HEK293 (cell line): Measurements from ENCODE around the gene FANCC.

Experiments
- CTCF ChIA-PET: fragments of 350-600 bp; formaldehyde crosslinking; extraction: SDS; loops from one replicate; lab custom pipeline; 2021; ENCODE audit warnings: antibody characterized with exemption; lab: Yijun Ruan, JAX
- POLR2A ChIA-PET: fragments of 300-600 bp; formaldehyde crosslinking; extraction: SDS; loops from one replicate; lab custom pipeline; 2020; ENCODE audit warnings: antibody characterized with exemption, inconsistent platforms; lab: Yijun Ruan, JAX
- H3K27ac ChIP-seq: fragments of 200-500 bp; sonication (Bioruptor generic); 2 replicates; pipeline ENCODE4 v1.5.1; 2014; ENCODE audit warnings: low read depth, low read length, control low read depth, inconsistent platforms; ENCODE audit errors: extremely low read depth
- H3K36me3 ChIP-seq, 2 experiments: fragments of 200-500 bp in 1 of 2; sonication (Bioruptor generic) in 1 of 2; 1 replicate in 1 of 2; 2 replicates in 1 of 2; pipeline ENCODE4 v1.5.1; 2014 to 2017; ENCODE audit warnings: inconsistent platforms in 2 of 2, low read length in 2 of 2; ENCODE audit not compliant: control insufficient read depth in 2 of 2, insufficient read depth in 1 of 2
- H3K4me1 ChIP-seq: fragments of 200-500 bp; sonication (Bioruptor generic); 2 replicates; pipeline ENCODE4 v1.5.1; 2014; ENCODE audit warnings: mild to moderate bottlenecking, low read length, inconsistent platforms; ENCODE audit not compliant: control insufficient read depth, insufficient read depth
- H3K4me3 ChIP-seq: 2 replicates; pipeline ENCODE4 v1.5.1; 2011; ENCODE audit warnings: low read depth, mild to moderate bottlenecking, control low read depth, low read length, moderate library complexity
- H3K9me3 ChIP-seq: fragments of 200-500 bp; sonication (Bioruptor generic); 2 replicates; pipeline ENCODE4 v1.5.1; 2014; ENCODE audit warnings: low read depth, low read length, inconsistent platforms; ENCODE audit not compliant: control insufficient read depth, insufficient read depth
- EGR2 ChIP-seq: fragments of 450-650 bp; formaldehyde crosslinking; IDR thresholded peaks from 2 replicates; pipeline ENCODE4 v1.5.1; 2016; ENCODE audit warnings: low read depth, missing biosample characterization, missing genetic modification characterization
- FEZF1 ChIP-seq: fragments of 450-650 bp; formaldehyde crosslinking; IDR thresholded peaks from 2 replicates; pipeline ENCODE4 v1.5.1; 2016; ENCODE audit warnings: missing biosample characterization, missing genetic modification characterization
- GLI2 ChIP-seq: fragments of 450-650 bp; formaldehyde crosslinking; IDR thresholded peaks from 2 replicates; pipeline ENCODE4; 2017; ENCODE audit warnings: missing biosample characterization, missing genetic modification characterization, low read depth, borderline replicate concordance
- IKZF3 ChIP-seq: fragments of 450-650 bp; IDR thresholded peaks from 2 replicates; pipeline ENCODE4 v1.5.0; 2018; ENCODE audit warnings: missing biosample characterization, mild to moderate bottlenecking, missing genetic modification characterization, moderate library complexity
- PRDM1 ChIP-seq: fragments of 450-650 bp; formaldehyde crosslinking; IDR thresholded peaks from 2 replicates; pipeline ENCODE4; 2016; ENCODE audit warnings: missing biosample characterization, missing genetic modification characterization
- SETDB1 ChIP-seq: IDR thresholded peaks from one replicate; pipeline ENCODE4 v1.6.1; 2017; ENCODE audit warnings: mild to moderate bottlenecking, low read length, moderate library complexity, mixed read lengths; ENCODE audit not compliant: insufficient read length
- ZBTB20 ChIP-seq: fragments of 450-650 bp; formaldehyde crosslinking; IDR thresholded peaks from 2 replicates; pipeline ENCODE4 v1.5.1; 2016; ENCODE audit warnings: missing biosample characterization, missing genetic modification characterization
- ZFHX2 ChIP-seq: fragments of 450-650 bp; formaldehyde crosslinking; conservative IDR thresholded peaks from 2 replicates; pipeline ENCODE4 v1.5.1; 2016; ENCODE audit warnings: missing biosample characterization, missing genetic modification characterization
- ZNF121 ChIP-seq: fragments of 450-650 bp; formaldehyde crosslinking; IDR thresholded peaks from 2 replicates; pipeline ENCODE4 v1.5.1; 2016; ENCODE audit warnings: missing biosample characterization, missing genetic modification characterization
- ZNF132 ChIP-seq: fragments of 450-650 bp; formaldehyde crosslinking; IDR thresholded peaks from 2 replicates; pipeline ENCODE4 v1.5.1; 2017; ENCODE audit warnings: missing biosample characterization, missing genetic modification characterization, borderline replicate concordance
- ZNF146 ChIP-seq: fragments of 450-650 bp; formaldehyde crosslinking; IDR thresholded peaks from 2 replicates; pipeline ENCODE4 v1.5.1; 2016; ENCODE audit warnings: missing biosample characterization, missing genetic modification characterization
- ZNF175 ChIP-seq: fragments of 450-650 bp; formaldehyde crosslinking; IDR thresholded peaks from 2 replicates; pipeline ENCODE4 v1.5.1; 2016; ENCODE audit warnings: missing biosample characterization, missing genetic modification characterization
- ZNF211 ChIP-seq: fragments of 450-650 bp; formaldehyde crosslinking; IDR thresholded peaks from 2 replicates; pipeline ENCODE4 v1.5.1; 2016; ENCODE audit warnings: low read depth, missing biosample characterization, missing genetic modification characterization
- ZNF214 ChIP-seq: fragments of 450-650 bp; formaldehyde crosslinking; IDR thresholded peaks from 2 replicates; pipeline ENCODE4 v1.5.1; 2017; ENCODE audit warnings: missing biosample characterization, mild to moderate bottlenecking, missing genetic modification characterization, borderline replicate concordance
- ZNF26 ChIP-seq: fragments of 450-650 bp; formaldehyde crosslinking; IDR thresholded peaks from 2 replicates; pipeline ENCODE4 v1.5.1; 2016; ENCODE audit warnings: missing biosample characterization, missing genetic modification characterization
- ZNF324 ChIP-seq: fragments of 450-650 bp; formaldehyde crosslinking; IDR thresholded peaks from 2 replicates; pipeline ENCODE4 v1.5.1; 2016; ENCODE audit warnings: missing biosample characterization, missing genetic modification characterization
- ZNF341 ChIP-seq: fragments of 450-650 bp; formaldehyde crosslinking; IDR thresholded peaks from 2 replicates; pipeline ENCODE4; 2016; ENCODE audit warnings: low read depth, missing biosample characterization, missing genetic modification characterization
- ZNF449 ChIP-seq: fragments of 450-650 bp; formaldehyde crosslinking; IDR thresholded peaks from 2 replicates; pipeline ENCODE4 v1.5.1; 2017; ENCODE audit warnings: missing biosample characterization, mild to moderate bottlenecking, missing genetic modification characterization, moderate library complexity
- ZNF555 ChIP-seq: fragments of 450-650 bp; formaldehyde crosslinking; conservative IDR thresholded peaks from 2 replicates; pipeline ENCODE4 v1.5.1; 2017; ENCODE audit warnings: missing biosample characterization, mild to moderate bottlenecking, missing genetic modification characterization, inconsistent platforms
- ZNF645 ChIP-seq: fragments of 450-650 bp; formaldehyde crosslinking; IDR thresholded peaks from 2 replicates; pipeline ENCODE4; 2016; ENCODE audit warnings: missing biosample characterization, missing genetic modification characterization
- ZNF777 ChIP-seq: fragments of 450-650 bp; formaldehyde crosslinking; IDR thresholded peaks from 2 replicates; pipeline ENCODE4 v1.5.1; 2017; ENCODE audit warnings: missing biosample characterization, missing genetic modification characterization, borderline replicate concordance
- ZNF830 ChIP-seq: fragments of 450-650 bp; IDR thresholded peaks from 2 replicates; pipeline ENCODE4 v1.5.0; 2018; ENCODE audit warnings: missing biosample characterization, missing genetic modification characterization, low read depth, mild to moderate bottlenecking, moderate library complexity
- ZSCAN5A ChIP-seq: fragments of 450-650 bp; formaldehyde crosslinking; IDR thresholded peaks from 2 replicates; pipeline ENCODE4 v1.5.1; 2016; ENCODE audit warnings: missing biosample characterization, missing genetic modification characterization

Gene FANCC

GRCh38 chr9:95316794-95317118 lies 753 bp downstream of the FANCC start (continued):
- TF ChIP-seq SETDB1 (no peak), ZNF214 (tag by site-specific recombination) (no peak), ZNF26 (tag by site-specific recombination) (no peak), ZNF132 (tag by site-specific recombination) (no peak), ZNF449 (tag by site-specific recombination) (no peak)

- peak overlapping the region; percentile 95 for H3K4me3 ChIP-seq
- H3K4me1 ChIP-seq = peaks cover 3% of the 10 kb centered on the region
- no peak for TF ChIP-seq ZNF175
- H3K36me3 ChIP-seq = no peaks in the 10 kb centered on the region
- no peaks in the 10 kb centered on the region for H3K9me3 ChIP-seq
- H3K27ac ChIP-seq = peak overlapping the region; percentile 100
- ChIA-PET POLR2A (interaction anchor here (1.1 to 1.6 kb wide), 4 partner anchors 67 to 194 kb away, joined by 3 to 8 read pairs (median 4); no protein-coding TSS in a partner anchor), CTCF (interaction anchor here (0.6 kb wide), 2 partner anchors 17 to 88 kb away, joined by 4 read pairs; no protein-coding TSS in a partner anchor)
These were observed 1.2 kb downstream of the FANCC start for GRCh38 chr9:95316274-95316673.

GRCh38 chr9:95315108-95315746 lies 2.3 kb downstream of the FANCC start:
- H3K36me3 ChIP-seq = no peaks in the 10 kb centered on the region
- H3K4me3 ChIP-seq = no peak overlapping the region
- peaks cover 3% of the 10 kb centered on the region for H3K4me1 ChIP-seq
- ChIA-PET CTCF (no interaction called here), POLR2A (no interaction called here)
- no peak for TF ChIP-seq ZNF121 (tag by site-specific recombination)
- 0 out of 2 replicates have a peak, but pooled peaks have one; percentile 24 for TF ChIP-seq ZBTB20 (tag by site-specific recombination)
- TF ChIP-seq IKZF3 (tag by site-specific recombination) = no peak
- TF ChIP-seq EGR2 = peak; percentile 17; the same call in 1 of the 2 replicates
- peak; percentile 29; the same call in 1 of the 2 replicates for TF ChIP-seq FEZF1
- 0 out of 2 replicates have a peak, but pooled peaks have one; percentile 38 for TF ChIP-seq ZFHX2 (tag by site-specific recombination)
- H3K27ac ChIP-seq = 0 out of 2 replicates have a peak overlapping the region, but pooled peaks have one; percentile 19
- H3K9me3 ChIP-seq = no peaks in the 10 kb centered on the region

GRCh38 chr9:95313010-95313498 lies 4.5 kb downstream of the FANCC start:
- no peaks in the 10 kb centered on the region for H3K9me3 ChIP-seq
- no peaks in the 10 kb centered on the region for H3K36me3 ChIP-seq
- CTCF ChIA-PET = interaction anchor here (0.6 to 1.1 kb wide), 3 partner anchors 23 to 148 kb away, joined by 3 read pairs; no protein-coding TSS in a partner anchor
- peak overlapping the region; percentile 47 for H3K4me3 ChIP-seq
- peaks cover 3% of the 10 kb centered on the region for H3K4me1 ChIP-seq
- POLR2A ChIA-PET = interaction anchor here (1.0 kb wide), 1 partner anchor 196 kb away, joined by 12 read pairs; no protein-coding TSS in a partner anchor
- H3K27ac ChIP-seq = no peak overlapping the region; the same call in 1 of the 2 replicates
- peak; percentile 12; the same call in 1 of the 2 replicates for TF ChIP-seq ZNF341
- TF ChIP-seq ZNF211 (tag by site-specific recombination) = no peak
- TF ChIP-seq ZNF830 (tag by site-specific recombination) = no peak
- TF ChIP-seq ZSCAN5A (tag by site-specific recombination) = no peak
- TF ChIP-seq ZNF645 (tag by site-specific recombination) = no peak
- TF ChIP-seq PRDM1 (tag by site-specific recombination) = peak; percentile 50; the same call in 1 of the 2 replicates
- no peak for TF ChIP-seq ZNF777
- TF ChIP-seq ZNF146 (tag by site-specific recombination) = no peak
- TF ChIP-seq ZNF555 = no peak
- no peak for TF ChIP-seq ZNF324 (tag by site-specific recombination)
- TF ChIP-seq GLI2 = no peak
